HG03196 (cell line): ENCODE measurements around the gene EHBP1.
"Not testable (repeated sequence)": the region's sequence is repeated elsewhere in the genome, so short reads cannot be mapped to it uniquely, and the experiment has no call there.

Source experiments
- ATAC-seq: cut with Tn5 transposase; IDR thresholded peaks from one replicate; pipeline ENCODE4 v1.9.1; 2021; ENCODE audit not compliant: unreplicated experiment

EHBP1 gene

DNA sequence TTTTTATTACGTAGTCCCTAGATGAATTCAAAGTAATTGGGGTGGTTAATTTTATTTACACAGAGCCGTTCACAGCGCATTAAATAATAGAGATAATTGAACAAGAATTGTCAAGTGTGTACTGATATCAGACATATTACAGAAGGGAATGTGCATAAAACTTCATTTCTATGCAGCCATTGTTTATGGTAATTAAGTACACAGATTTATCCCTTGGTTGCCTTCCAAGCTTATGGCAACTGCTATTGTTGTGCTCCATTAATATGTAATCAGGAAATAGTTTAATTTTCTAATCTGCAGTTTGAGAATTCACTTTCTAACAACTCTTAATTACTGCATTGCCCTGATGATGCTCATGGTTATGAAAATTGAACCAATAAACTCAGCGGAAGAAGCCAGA is 297.8 kb downstream of the EHBP1 start:
- no peak for ATAC-seq

- no peak for ATAC-seq
Observed at GRCh38 chr2:63007813-63008458, 302.4 kb downstream of the EHBP1 start.

- ATAC-seq: no peak
Observed at GRCh38 chr2:63008838-63009237, 303.3 kb downstream of the EHBP1 start.

GRCh38 chr2:63009490-63009889 is 304.0 kb downstream of the EHBP1 start:
- no peak for ATAC-seq

DNA sequence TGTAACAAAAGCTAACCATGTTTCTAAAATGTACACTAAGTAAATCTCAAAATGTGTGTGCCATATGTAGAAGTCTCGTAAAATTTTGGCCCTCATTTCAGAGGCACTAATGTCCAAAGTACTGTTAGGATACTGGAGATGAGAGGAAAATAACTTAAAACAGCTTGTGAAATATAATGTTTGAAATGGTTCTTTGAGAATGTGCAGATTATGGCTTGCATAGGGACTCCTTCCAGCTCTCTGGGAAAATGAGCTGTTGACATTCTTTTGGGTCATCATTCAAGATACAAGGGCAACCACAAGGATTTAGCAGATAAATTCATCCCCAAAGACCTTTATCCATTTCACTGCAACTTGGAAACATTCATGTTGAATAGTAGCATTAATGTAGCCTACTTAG is 307.0 kb downstream of the EHBP1 start:
- ATAC-seq: no peak

GRCh38 chr2:63013438-63013837 is 307.9 kb downstream of the EHBP1 start:
- no peak for ATAC-seq

GRCh38 chr2:63015389-63015788 is 309.9 kb downstream of the EHBP1 start:
- ATAC-seq: no peak

- ATAC-seq: no peak
Observed at GRCh38 chr2:63018439-63018838, 312.9 kb downstream of the EHBP1 start.

DNA sequence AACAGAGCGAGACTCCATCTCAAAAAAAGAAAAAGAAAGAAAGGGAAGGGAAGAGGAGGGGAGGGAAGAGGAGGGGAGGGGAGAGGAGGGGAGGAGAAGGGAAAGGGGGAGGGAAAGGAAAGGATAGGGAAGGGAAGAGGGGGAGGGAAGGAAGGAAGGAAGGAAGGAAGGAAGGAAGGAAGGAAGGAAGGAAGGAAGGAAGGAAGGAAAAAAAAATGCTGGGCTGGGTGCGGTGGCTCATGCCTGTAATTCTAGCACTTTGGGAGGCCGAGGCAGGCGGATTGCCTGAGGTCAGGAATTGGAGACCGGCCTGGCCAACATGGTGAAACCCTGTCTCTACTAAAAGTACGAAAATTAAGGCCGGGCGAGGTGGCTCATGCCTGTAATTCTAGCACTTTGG is 314.2 kb downstream of the EHBP1 start:
- not testable (repeated sequence) for ATAC-seq

- ATAC-seq: no peak
Observed at GRCh38 chr2:63023444-63023843, 317.9 kb downstream of the EHBP1 start.

DNA sequence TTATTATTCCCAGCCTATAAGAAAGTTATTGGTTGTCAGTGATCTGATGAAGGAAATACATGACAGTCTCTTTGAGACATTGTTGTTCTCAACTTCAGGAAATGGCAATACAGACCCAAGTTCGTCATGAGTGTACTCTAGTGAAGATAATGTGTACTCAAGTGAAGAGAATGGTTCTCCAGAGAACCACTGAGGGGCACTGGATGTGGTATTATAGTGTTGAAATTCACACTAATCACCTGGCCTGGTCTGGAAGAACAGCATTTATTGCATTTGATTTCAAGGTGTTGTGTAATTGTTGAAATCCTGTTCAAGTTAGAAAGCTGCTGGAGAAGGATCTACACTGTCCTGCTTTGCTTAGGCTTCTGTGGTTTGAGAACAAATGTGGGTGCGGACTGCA is 321.7 kb downstream of the EHBP1 start:
- ATAC-seq: no peak

DNA sequence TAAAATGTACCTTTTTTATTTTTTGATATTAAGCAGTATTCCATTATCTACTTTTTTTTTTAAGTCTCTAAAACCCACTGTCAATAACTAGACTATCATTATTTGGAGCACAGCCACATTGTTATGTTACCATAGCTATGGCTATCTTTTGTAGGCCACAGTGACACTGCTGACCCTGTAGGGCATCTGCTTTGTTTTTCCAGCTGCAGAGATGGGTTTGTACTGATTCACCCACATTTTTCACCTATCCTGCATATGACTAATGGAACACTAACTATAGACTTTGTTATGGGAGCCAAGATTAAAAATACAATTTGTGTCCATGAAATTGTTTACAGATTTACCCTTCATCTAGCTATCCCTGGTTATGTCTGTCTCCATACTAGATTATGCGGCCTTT is 323.5 kb downstream of the EHBP1 start:
- no peak for ATAC-seq

DNA sequence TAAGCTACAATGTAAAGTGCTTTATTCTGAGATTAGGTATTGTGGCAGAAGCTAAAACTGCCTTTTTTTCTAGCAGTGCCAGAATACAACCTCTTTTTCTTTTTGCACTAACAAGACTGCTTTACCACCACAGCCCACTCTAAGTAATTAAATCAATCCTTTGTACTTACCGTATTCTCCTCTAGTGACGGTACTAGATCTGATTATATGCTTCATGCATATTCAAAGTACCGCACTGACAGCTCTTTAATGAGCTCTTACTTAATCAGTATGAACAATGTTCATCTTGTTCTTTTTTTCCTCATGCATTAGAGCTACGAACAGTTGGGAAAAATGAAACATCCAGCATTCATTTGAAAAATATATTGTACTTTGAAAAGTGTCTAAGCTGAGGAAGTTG is 329.0 kb downstream of the EHBP1 start:
- no peak for ATAC-seq

GRCh38 chr2:63035169-63035568 is 329.7 kb downstream of the EHBP1 start:
- no peak for ATAC-seq

GRCh38 chr2:63035660-63036059 is 330.1 kb downstream of the EHBP1 start:
- ATAC-seq: no peak

DNA sequence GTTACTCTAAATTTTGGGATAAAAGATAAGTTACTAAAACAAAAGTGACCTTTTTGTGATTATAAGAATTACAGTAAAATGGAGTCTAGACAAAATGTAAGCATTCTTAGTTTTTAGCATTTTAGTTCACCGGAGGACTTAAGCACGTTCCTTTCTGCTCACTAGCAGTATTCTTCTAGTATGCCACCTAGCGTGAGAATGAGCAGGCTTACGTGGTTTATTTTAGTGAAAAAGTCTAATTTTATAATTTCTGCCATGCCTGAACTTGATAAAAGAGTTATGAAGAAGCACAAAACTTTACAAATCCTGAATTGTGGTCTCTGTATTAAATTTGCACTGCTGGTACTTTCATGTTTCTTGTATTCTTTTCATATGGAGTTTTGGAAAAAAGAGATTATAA is 332.5 kb downstream of the EHBP1 start:
- ATAC-seq: no peak

DNA sequence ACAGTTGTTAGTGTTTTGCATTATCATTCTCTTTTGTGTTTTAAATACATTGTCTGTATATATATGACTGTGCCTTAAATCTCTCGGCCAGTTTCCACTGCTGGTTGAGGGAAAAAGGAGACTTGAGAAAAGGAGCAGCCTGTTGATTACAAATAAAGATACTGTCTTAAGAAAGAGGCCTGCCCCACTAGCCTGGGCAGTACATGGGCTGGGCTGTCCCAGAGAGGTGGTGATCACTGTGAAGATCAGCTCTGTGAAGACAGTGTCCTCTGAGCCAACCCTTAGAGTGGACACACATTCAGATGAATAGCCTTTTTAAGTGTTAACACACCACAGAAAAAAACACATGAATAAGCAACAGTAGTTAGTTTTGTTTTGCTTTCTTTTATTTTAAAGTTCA is 335.1 kb downstream of the EHBP1 start:
- ATAC-seq: no peak

- no peak for ATAC-seq
Observed at GRCh38 chr2:63041592-63041991, 336.1 kb downstream of the EHBP1 start.

GRCh38 chr2:63044362-63045327 is 339.1 kb downstream of the EHBP1 start:
- no peak for ATAC-seq

GRCh38 chr2:63046552-63046951 is 341.0 kb downstream of the EHBP1 start:
- ATAC-seq: no peak

GRCh38 chr2:63046961-63047320 is 341.4 kb downstream of the EHBP1 start:
- no peak for ATAC-seq
